OCI-LY1 (cell line): Measurements from ENCODE around the gene PHAX.

Experiments
- EZH2 ChIP-seq: fragments of 200-600 bp; sonication (generic), shearing (Covaris generic); IDR thresholded peaks from 2 replicates; pipeline ENCODE4 v1.8.0; 2017; ENCODE audit warnings: borderline replicate concordance, mixed run types, mild to moderate bottlenecking, antibody characterized with exemption, low read length, moderate library complexity, mixed read lengths
- TF ChIP-seq, protein P1 (sequence below): fragments of 200-600 bp; sonication (generic), shearing (Covaris generic); IDR thresholded peaks from 2 replicates; pipeline ENCODE4 v1.5.1; 2017; ENCODE audit warnings: mild to moderate bottlenecking, antibody characterized with exemption, low read length, moderate library complexity, mixed read lengths

DNA sequence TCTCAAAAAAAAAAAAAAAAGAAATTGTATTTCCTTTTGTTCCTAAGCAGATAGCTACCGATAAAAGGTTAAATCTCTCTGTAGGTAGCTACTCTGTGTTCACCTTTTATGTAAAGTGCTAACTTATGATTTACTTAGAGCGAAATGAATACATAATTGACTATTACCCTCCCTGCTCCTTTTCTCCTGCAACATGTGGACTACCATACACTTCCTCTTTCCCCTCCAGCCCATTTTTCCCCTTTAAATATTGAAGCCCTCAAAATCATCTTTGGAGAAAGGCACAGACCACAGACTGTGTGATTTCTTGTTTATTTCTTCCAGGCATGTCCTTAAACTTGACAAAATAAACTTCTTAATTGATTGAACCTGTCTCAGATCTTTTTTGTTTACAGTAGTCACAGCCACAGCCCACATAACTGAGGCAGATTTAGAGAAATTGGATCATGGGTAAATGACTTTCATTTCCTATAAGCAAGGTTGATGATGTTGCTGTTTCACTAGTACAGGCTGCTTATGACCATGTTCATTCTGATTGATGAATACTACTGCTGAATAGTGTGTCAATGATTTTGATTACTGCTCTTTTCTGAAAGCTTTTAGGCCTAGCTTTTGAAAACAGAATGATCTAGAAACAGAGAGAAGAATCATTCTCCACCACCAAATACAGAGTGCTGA is 59.2 kb downstream of the PHAX start:
- TF ChIP-seq, protein P1, sequence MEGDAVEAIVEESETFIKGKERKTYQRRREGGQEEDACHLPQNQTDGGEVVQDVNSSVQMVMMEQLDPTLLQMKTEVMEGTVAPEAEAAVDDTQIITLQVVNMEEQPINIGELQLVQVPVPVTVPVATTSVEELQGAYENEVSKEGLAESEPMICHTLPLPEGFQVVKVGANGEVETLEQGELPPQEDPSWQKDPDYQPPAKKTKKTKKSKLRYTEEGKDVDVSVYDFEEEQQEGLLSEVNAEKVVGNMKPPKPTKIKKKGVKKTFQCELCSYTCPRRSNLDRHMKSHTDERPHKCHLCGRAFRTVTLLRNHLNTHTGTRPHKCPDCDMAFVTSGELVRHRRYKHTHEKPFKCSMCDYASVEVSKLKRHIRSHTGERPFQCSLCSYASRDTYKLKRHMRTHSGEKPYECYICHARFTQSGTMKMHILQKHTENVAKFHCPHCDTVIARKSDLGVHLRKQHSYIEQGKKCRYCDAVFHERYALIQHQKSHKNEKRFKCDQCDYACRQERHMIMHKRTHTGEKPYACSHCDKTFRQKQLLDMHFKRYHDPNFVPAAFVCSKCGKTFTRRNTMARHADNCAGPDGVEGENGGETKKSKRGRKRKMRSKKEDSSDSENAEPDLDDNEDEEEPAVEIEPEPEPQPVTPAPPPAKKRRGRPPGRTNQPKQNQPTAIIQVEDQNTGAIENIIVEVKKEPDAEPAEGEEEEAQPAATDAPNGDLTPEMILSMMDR, result no peak
- TF ChIP-seq EZH2, result no peak
